Measurements from ENCODE around the gene AMFR.

The AMFR gene

GRCh38 chr16:56425439-56425832 is at the start of gene AMFR:
Gene AMFR, minus strand, starts transcription at chr16:56425545. Its CDS starts 218 bp downstream, at chr16:56425327.
- DNase-seq (ENCODE audit: low read depth), result peak; percentile 38
- peak within 1 kb of the TSS; percentile 67 for H3K4me3 ChIP-seq (ENCODE audit: low read depth, low read length)

DNA sequence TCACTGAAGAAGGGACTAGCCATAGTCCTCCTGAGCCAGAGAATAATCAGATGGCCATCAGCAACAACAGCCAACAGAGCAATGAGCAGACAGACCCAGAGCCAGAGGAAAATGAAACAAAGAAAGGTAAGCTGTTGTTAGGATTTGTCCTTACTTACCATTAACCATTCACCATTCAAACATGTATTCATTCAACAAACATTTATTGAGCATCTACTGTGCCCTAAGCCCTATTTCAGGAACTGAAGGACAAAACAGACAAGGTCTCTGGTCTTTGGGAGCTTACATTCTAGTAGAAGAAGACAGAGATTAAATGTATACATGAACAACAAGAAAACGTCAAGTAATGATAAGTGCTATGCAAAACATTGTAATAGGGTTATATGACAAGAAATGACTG is 45.3 kb upstream of the AMFR start:
- DNase-seq (ENCODE audit: low read depth), result no peak
- H3K4me3 ChIP-seq (ENCODE audit: low read depth, low read length), result no peak overlapping the region

- H3K4me3 ChIP-seq (ENCODE audit: low read depth, low read length), result no peak overlapping the region
- no peak for DNase-seq (ENCODE audit: low read depth)
Observed at GRCh38 chr16:56470232-56470631, 44.9 kb upstream of the AMFR start.

DNA sequence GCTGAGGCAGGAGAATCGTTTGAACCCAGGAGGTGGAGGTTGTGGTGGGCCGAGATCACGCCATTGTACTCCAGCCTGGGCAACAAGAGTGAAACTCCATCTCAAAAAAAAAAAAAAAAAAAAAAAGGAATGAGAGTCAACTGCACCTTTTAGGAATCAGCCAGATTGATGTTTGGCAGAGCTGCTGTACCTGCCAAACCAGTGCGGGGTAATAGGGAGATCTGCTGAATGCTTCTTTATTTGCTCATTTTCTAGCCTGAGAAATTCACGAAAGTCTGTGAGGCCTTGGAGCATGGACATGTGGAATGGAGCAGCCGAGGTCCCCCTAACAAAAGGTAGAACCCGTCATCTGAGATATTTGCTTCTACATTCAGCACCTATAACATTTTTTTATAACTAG is 44.4 kb upstream of the AMFR start:
- DNase-seq (ENCODE audit: low read depth), result no peak
- no peak overlapping the region for H3K4me3 ChIP-seq (ENCODE audit: low read depth, low read length)

DNA sequence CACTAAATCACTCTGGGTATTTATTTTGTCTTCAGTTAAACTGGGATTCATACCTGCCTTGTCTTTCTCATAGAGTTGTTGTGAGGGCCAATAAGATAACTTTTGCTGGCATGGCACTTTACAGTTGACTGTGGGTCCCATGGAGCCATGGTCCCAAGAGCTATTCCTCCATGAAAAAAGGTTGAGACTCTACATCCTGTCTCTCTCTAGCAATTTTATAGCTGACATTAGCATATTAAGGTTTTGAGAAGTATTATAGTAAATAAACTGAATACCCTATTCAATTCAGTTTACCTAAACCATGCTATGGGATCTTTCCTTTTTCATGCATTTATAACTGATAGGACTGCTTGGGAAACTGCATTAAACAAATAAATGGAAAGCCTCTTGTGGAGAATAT is 43.5 kb upstream of the AMFR start:
- no peak for DNase-seq (ENCODE audit: low read depth)
- H3K4me3 ChIP-seq (ENCODE audit: low read depth, low read length), result no peak overlapping the region

DNA sequence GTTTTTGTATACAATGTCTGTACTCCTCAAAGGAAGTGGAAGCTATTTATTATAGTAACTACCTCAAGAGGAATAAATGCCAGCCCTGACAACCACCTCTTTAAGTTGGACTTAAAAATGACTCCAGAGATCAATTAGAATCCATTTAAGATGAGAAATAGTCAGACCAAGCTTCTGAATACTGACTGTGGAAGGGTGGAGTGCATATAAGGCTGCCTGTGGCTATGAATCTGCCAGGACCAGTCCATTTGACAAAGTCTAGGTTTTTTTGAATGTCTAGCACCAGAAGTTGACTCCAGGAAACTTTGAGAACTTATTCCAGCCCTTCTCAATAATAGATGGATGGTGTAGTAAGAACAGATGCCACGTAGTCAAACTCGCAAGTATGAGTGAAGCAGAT is 41.0 kb upstream of the AMFR start:
- DNase-seq (ENCODE audit: low read depth), result no peak
- H3K4me3 ChIP-seq (ENCODE audit: low read depth, low read length), result no peak overlapping the region

GRCh38 chr16:56463153-56463552 is 37.8 kb upstream of the AMFR start:
- no peak for DNase-seq (ENCODE audit: low read depth)
- no peak overlapping the region for H3K4me3 ChIP-seq (ENCODE audit: low read depth, low read length)

DNA sequence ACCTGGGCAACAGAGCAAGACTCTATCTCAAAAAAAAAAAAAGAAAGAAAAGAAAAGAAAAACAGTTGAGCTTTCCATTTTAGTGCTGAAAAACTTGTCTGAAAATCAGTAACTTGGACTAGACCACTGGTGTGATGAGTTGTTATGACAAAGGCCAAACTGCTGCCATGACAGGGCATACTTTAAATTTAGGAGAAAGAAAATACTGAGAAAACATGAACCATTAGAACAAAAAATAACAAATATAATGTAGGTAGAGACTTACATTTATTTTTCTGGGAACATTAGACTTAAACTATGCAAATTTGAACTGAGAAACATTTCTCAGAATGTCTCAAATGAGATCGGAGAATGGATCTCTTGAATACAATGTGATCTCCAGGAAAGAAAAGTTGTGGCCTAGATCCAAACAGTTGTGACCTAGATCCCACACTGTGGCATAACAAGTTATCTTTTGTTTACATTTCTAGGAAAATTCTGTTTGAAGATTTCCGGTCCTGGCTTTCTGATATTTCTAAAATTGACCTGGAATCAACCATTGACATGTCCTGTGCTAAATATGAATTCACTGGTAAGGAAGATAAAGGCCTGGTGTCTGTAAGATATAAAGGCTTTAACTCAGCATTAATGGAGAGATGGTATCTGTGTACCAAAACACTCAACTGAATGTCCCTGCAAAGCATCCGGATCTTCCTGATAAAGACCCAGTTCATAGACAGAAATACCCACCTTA is 36.9 kb upstream of the AMFR start:
- no peak overlapping the region for H3K4me3 ChIP-seq (ENCODE audit: low read depth, low read length)
- no peak for DNase-seq (ENCODE audit: low read depth)

GRCh38 chr16:56460101-56460500 is 34.8 kb upstream of the AMFR start:
- DNase-seq (ENCODE audit: low read depth), result no peak
- H3K4me3 ChIP-seq (ENCODE audit: low read depth, low read length), result no peak overlapping the region

GRCh38 chr16:56457927-56458470 is 32.7 kb upstream of the AMFR start:
- H3K4me3 ChIP-seq (ENCODE audit: low read depth, low read length), result no peak overlapping the region

DNA sequence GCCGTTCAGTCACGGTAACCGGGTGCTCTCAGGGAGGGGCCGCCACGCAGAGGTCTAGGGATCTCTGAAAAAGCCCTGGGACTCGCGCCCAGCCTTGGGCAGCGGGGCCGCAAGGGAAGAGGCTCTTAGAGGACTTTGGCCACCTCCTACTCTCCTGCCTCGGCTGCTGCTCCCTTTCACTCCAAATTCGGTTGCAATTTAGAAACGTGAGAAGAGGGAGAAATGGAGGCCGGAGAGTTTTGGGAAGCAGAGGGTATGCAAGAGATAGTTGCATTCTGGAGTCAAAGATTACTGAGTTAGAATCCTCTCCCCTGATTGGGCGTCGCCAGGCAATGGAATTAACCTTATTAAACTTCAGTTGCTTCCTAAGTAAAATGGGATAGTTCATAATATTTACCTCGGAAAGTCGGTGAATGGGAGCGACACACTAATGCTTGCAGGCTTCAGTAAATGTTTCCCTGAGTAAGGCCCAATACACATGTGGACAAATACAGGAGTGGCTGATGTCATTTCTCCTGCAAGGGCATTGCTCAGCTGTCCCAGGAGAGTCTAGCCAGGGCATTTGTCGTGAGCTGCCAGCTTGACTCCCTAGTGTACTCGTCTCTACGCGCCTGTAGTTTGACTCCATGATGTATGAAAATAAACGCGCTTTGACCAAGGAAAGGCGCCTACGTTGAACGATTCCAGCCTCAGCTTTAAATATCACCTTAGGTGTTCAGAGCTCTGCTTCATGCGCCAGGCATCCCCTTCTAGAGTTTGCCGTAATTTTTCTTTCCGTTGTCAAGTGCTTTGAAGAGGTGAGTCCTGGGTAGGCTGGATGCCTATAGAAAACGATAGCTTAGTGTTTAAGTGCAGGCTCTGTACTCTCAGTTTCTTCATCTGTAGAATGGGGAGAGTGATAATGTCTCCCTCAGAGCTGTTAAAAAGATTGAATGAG is 26.7 kb upstream of the AMFR start:
- H3K4me3 ChIP-seq (ENCODE audit: low read depth, low read length), result peak overlapping the region; percentile 86
- DNase-seq (ENCODE audit: low read depth), result peak; percentile 2

More at GRCh38 chr16:56457927-56458470, 32.7 kb upstream of the AMFR start:
- no peak for DNase-seq (ENCODE audit: low read depth)

DNA sequence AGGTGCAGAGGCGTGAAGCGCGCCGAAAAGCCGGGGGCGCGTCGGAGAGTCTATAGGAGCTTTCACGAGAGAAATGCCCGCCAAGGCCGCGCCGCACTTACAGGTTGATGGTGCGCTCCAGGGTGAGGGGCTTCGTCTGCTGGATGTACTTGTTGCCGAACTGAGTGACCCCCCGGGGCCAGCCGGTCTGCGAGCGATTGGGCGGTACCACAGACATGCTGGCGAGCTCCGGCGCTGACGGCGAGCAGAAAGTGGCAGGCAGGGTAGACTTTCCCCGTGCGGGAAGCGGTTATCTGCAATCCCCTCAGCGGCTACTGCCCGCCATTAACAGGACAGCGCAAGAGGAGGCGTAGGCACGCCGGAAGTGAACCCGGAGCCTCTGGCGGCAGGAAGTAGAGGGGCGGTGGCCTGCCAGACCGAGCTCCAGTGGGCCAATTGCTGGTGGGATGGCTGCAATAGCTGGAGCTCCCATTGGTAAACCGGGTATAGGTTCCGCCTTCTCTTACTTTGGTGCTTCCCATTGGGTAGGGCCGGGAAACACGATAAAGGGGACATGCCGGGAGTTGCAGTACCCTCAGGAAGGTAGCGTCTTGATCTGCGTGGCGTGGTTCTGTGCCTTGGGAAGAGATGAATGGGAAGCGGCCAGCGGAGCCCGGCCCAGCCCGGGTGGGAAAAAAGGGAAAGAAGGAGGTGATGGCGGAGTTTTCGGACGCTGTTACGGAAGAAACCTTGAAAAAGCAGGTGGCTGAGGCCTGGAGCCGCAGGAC is 25.8 kb upstream of the AMFR start, which contains the start of the genes NUDT21 and OGFOD1:
Gene NUDT21, minus strand, starts transcription at position 347 of the 767 bp plus-strand sequence. Its CDS starts 130 bp downstream, at position 217.
Gene OGFOD1, plus strand, starts transcription at position 569 of the 767 bp plus-strand sequence. Its CDS starts 59 bp downstream, at position 628.
- H3K4me3 ChIP-seq (ENCODE audit: low read depth, low read length), result peak within 1 kb of the TSS; percentile 86
- DNase-seq (ENCODE audit: low read depth), result peak; percentile 94

DNA sequence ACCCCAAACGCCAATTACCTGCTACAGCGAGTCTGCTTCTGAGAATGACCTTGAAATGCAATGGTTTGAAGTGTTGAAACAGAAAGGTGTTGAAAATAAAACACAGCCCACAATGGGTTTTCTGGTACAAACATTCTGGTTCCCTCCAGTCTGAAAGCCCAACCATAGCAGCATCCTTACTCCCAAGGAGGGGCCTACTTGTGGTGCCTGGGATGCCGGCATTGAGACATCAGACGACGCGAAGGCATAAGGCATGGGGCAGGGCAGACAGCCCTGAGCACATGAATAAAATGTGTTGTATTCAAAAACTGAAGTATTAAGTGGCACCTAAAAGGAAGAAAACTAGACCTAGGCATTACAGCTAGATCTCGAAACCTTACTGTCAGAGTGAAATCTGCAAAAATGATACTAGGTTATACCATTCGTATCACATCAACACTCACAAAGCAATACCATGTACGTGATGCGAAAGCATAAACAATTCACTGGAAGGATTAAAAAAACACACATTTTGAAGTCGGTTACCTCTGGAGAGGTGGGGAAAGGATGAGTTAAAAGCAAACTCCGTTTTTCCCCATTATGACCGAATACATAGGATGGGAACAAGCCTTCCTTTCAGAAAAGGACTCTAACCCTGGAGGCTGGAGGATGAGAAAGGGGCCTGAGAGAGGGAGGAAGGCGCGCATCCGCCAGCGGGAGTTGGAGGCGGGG is 25.1 kb upstream of the AMFR start:
- no peak for DNase-seq (ENCODE audit: low read depth)
- peak overlapping the region; percentile 86 for H3K4me3 ChIP-seq (ENCODE audit: low read depth, low read length)

- no peak overlapping the region for H3K4me3 ChIP-seq (ENCODE audit: low read depth, low read length)
- DNase-seq (ENCODE audit: low read depth), result no peak
Observed at GRCh38 chr16:56448005-56448404, 22.7 kb upstream of the AMFR start.

- H3K4me3 ChIP-seq (ENCODE audit: low read depth, low read length), result no peak overlapping the region
- no peak for DNase-seq (ENCODE audit: low read depth)
Observed at GRCh38 chr16:56447286-56447685, 21.9 kb upstream of the AMFR start.

DNA sequence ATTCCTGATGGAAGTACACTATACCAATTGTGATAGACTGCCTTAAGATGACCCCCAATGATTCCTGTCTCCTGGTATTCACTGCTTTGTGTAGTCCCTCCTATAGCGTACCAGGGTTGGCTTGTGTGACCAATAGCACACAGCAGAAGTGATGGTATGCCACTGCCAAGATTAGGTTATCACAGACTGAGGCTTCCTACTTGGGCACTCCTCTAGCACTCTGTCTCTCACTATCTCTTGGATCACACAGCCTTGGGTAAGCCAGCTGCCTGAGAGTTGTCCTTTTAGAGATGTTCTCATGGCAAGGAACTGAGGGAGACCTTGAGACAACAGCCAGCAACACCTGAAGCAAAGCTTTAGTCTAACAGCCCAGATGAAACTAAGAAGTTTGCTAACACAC is 12.7 kb upstream of the AMFR start:
- no peak overlapping the region for H3K4me3 ChIP-seq (ENCODE audit: low read depth, low read length)
- no peak for DNase-seq (ENCODE audit: low read depth)

- H3K4me3 ChIP-seq (ENCODE audit: low read depth, low read length), result no peak overlapping the region
- no peak for DNase-seq (ENCODE audit: low read depth)
Observed at GRCh38 chr16:56436258-56436657, 10.9 kb upstream of the AMFR start.

DNA sequence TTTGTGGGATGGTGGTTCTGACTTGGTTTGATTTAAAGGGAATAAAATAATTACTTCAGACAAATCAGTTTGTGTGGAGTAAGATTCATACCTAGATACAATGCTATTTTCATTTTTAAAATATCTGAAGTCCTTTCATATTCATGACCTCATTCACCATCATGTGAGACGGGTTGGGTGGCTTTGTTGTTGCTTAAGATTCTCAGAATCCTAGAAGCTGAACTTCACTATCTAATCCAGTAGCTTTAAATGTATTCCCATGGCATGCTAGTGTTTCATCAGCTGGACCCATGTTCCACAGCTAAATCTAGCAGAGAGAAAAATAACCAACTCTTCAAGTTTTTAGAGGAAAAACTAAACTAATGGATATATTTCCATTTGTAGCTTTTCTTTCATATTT is 2.7 kb upstream of the AMFR start:
- no peak overlapping the region for H3K4me3 ChIP-seq (ENCODE audit: low read depth, low read length)

GRCh38 chr16:56426585-56426984 is 1.2 kb upstream of the AMFR start:
- no peak for DNase-seq (ENCODE audit: low read depth)
- no peak overlapping the region for H3K4me3 ChIP-seq (ENCODE audit: low read depth, low read length)

More for the DNA sequence above, 2.7 kb upstream of the AMFR start:
- no peak for DNase-seq (ENCODE audit: low read depth)

Measured in skeletal muscle cell (primary cell).